Neuronal stem cell (in vitro differentiated cells): ENCODE data around the gene KRTAP10-6. TPM values are rescaled to one million over a fixed set of nuclear protein-coding genes. Genes with fewer than 3 reads are reported as not detected.

ENCODE experiments used
- DNase-seq: peaks from one replicate; pipeline ENCODE4 v3.0.0-alpha.2; 2013; ENCODE audit warnings: low spot score
- H2AFZ ChIP-seq: one replicate; pipeline ENCODE4 v1.6.1; 2013; ENCODE audit warnings: mild to moderate bottlenecking, low read length, inconsistent platforms
- H2AK5ac ChIP-seq: 2 replicates; pipeline ENCODE4 v1.6.1; 2013; ENCODE audit warnings: low read depth, mild to moderate bottlenecking, inconsistent platforms, low read length, moderate library complexity, mixed read lengths
- H2BK120ac ChIP-seq: 2 replicates; pipeline ENCODE4 v1.6.1; 2013; ENCODE audit warnings: low read depth, mild to moderate bottlenecking, inconsistent platforms, low read length, moderate library complexity, mixed read lengths
- H2BK12ac ChIP-seq: one replicate; pipeline ENCODE4 v1.6.1; 2013; ENCODE audit warnings: low read length, inconsistent platforms
- H2BK15ac ChIP-seq: 2 replicates; pipeline ENCODE4 v1.6.1; 2013; ENCODE audit warnings: mild to moderate bottlenecking, low read length, inconsistent platforms, mixed read lengths
- H2BK5ac ChIP-seq: one replicate; pipeline ENCODE4 v1.6.1; 2013; ENCODE audit warnings: inconsistent platforms, mild to moderate bottlenecking, low read length, moderate library complexity
- H3K14ac ChIP-seq: one replicate; pipeline ENCODE4 v1.6.1; 2013; ENCODE audit warnings: low read length, inconsistent platforms
- H3K18ac ChIP-seq: 2 replicates; pipeline ENCODE4 v1.6.1; 2013; ENCODE audit warnings: low read length, inconsistent platforms
- H3K23ac ChIP-seq: 2 replicates; pipeline ENCODE4 v1.6.1; 2013; ENCODE audit warnings: low read depth, mild to moderate bottlenecking, mixed read lengths, low read length, inconsistent platforms; ENCODE audit not compliant: poor library complexity
- H3K27ac ChIP-seq: replicated peaks from 3 replicates; pipeline ENCODE4 v1.5.1; 2013; ENCODE audit warnings: low read length, inconsistent platforms
- H3K27me3 ChIP-seq, 3 experiments: 2 replicates each; pipeline ENCODE4 v1.6.1; 2013; ENCODE audit warnings: low read length in 3 of 3, mild to moderate bottlenecking in 2 of 3, inconsistent platforms in 1 of 3, low read depth in 1 of 3, mixed read lengths in 1 of 3, moderate library complexity in 1 of 3; ENCODE audit not compliant: control insufficient read depth in 3 of 3, insufficient read depth in 3 of 3
- H3K36me3 ChIP-seq, 2 donors: replicated peaks in 1 of 2; 2 replicates each; pipeline ENCODE4 v1.6.1; 2013; ENCODE audit warnings: low read length in 2 of 2; ENCODE audit not compliant: control insufficient read depth in 2 of 2, insufficient read depth in 2 of 2
- H3K4ac ChIP-seq: 2 replicates; pipeline ENCODE4 v1.6.1; 2013; ENCODE audit warnings: inconsistent platforms, mild to moderate bottlenecking, low read length, moderate library complexity
- H3K4me1 ChIP-seq, 2 donors: 1 replicate in 1 of 2; 2 replicates in 1 of 2; pipeline ENCODE4 v1.6.1; 2013; ENCODE audit warnings: low read length in 2 of 2, low read depth in 1 of 2; ENCODE audit not compliant: control insufficient read depth in 2 of 2, insufficient read depth in 1 of 2
- H3K4me2 ChIP-seq: one replicate; pipeline ENCODE4 v1.6.1; 2013; ENCODE audit warnings: mild to moderate bottlenecking, low read length, inconsistent platforms; ENCODE audit not compliant: insufficient read depth, poor library complexity, severe bottlenecking
- H3K4me3 ChIP-seq, 2 donors: 2 replicates each; pipeline ENCODE4 v1.5.1; 2013; ENCODE audit warnings: low read length in 2 of 2, mild to moderate bottlenecking in 2 of 2, inconsistent platforms in 1 of 2, moderate library complexity in 1 of 2
- H3K79me1 ChIP-seq: one replicate; pipeline ENCODE4 v1.6.1; 2013; ENCODE audit warnings: low read depth, mild to moderate bottlenecking, inconsistent platforms, low read length, moderate library complexity
- H3K9ac ChIP-seq: one replicate; pipeline ENCODE4 v1.6.1; 2013; ENCODE audit warnings: mild to moderate bottlenecking, low read depth, low read length, inconsistent platforms; ENCODE audit not compliant: poor library complexity
- H3K9me3 ChIP-seq, 2 donors: replicated peaks in 1 of 2; 2 replicates each; pipeline versions ENCODE3 to v1.6.1; 2013; ENCODE audit warnings: low read length in 2 of 2, mild to moderate bottlenecking in 2 of 2, inconsistent platforms in 1 of 2, low read depth in 1 of 2, mixed read lengths in 1 of 2, moderate library complexity in 1 of 2; ENCODE audit not compliant: control insufficient read depth in 2 of 2, insufficient read depth in 1 of 2
- H4K8ac ChIP-seq: one replicate; pipeline ENCODE4 v1.6.1; 2013; ENCODE audit warnings: low read depth, mild to moderate bottlenecking, inconsistent platforms, low read length, moderate library complexity
- H4K91ac ChIP-seq: one replicate; pipeline ENCODE4 v1.6.1; 2013; ENCODE audit warnings: low read length, low read depth, mild to moderate bottlenecking, inconsistent platforms; ENCODE audit not compliant: poor library complexity
- WGBS, 2 donors: extraction: QIAGEN DNeasy Blood & Tissue Kit; methylation state at CpG; one replicate each; pipeline ENCODE4 v1.1.7; 2013; ENCODE audit warnings: missing lambda C conversion rate in 2 of 2, mixed read lengths in 1 of 2; ENCODE audit not compliant: insufficient read length in 2 of 2, insufficient replicate concordance in 1 of 2; ENCODE audit errors: extremely low coverage in 2 of 2; 5-methylcytosine and 5-hydroxymethylcytosine counted together
- polyA plus RNA-seq, 2 experiments: library from polyadenylated mRNA; stranded (reverse); fragments of 200-250 nt; gene quantifications; one replicate each; pipeline ENCODE4 v1.2.3, GENCODE V29; 2013

The KRTAP10-6 gene, protein sequence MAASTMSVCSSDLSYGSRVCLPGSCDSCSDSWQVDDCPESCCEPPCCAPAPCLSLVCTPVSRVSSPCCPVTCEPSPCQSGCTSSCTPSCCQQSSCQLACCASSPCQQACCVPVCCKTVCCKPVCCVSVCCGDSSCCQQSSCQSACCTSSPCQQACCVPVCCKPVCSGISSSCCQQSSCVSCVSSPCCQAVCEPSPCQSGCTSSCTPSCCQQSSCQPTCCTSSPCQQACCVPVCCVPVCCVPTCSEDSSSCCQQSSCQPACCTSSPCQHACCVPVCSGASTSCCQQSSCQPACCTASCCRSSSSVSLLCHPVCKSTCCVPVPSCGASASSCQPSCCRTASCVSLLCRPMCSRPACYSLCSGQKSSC
- 0.06 TPM for polyA plus RNA-seq (2013, experiment 1 of 2)
- polyA plus RNA-seq (2013, experiment 2 of 2), result not detected

DNA sequence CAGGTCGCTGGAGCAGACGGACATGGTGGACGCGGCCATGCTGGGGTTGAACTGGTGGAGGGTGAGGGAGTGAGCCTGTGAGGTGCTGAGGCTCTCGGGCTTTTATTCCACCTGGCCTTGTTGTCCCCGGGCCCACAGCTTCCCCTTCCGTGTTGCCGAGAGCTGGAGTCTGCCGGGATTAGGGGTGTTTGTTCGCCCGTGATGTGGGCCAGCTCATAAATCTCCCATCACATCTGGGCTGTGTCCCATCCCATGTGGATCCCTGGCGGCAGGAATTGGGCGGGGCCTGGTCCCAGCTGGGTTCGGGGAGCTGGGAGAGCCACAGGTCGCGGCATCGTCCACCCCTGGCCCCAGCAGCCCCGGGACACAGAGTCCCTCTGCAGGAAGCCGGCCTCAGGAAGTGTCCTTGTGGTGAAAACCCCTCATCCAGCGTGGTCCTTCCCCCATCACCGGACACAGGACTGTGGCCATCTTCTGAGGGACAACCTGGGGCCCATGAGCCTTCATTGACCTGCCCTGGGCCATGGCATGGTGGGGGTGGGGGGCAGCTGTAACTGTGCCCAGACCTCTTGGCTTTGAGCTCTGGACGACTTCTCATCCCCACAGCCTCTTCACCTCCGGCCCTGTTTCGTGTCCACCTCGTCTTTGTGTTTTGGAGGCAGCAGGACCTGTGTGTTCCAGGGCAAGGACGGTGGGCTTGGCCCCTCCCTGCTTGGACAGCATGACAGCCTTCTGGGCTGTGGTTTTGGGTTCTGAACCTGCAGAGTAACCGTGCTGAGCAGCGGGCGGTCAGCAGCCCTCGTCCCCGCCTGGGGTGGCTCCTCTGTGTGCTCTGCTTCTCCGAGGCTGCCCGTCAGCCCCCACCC is at the start of gene KRTAP10-6:
Gene KRTAP10-6 (minus strand): TSS at position 60 of the 866 bp plus-strand sequence. CDS start 21 bp downstream, at position 39.
- Histone ChIP-seq H3K14ac (peak within 1 kb of the TSS; percentile 89), H3K4ac (peak within 1 kb of the TSS; percentile 1), H3K18ac (peak within 1 kb of the TSS; percentile 100), H2BK12ac (peak within 1 kb of the TSS; percentile 98), H2BK120ac (peak within 1 kb of the TSS; percentile 38), H2AFZ (peak within 1 kb of the TSS; percentile 72), H3K79me1 (peaks cover 3% of the 10 kb centered on the region), H3K9me3 (peaks cover 0 to 3% of the 10 kb centered on the region in 2 donors), H3K36me3 (no peaks in the 10 kb centered on the region), H3K27me3 (no peaks in the 10 kb centered on the region), H3K4me2 (no peak within 1 kb of the TSS), H3K4me3 (no peak within 1 kb of the TSS), H3K4me1 (peaks cover 3 to 6% of the 10 kb centered on the region in 2 donors), H4K91ac (no peak within 1 kb of the TSS), H3K23ac (peak within 1 kb of the TSS; percentile 73), H4K8ac (peak within 1 kb of the TSS; percentile 43), H2BK5ac (peak within 1 kb of the TSS; percentile 75), H3K27ac (no peak within 1 kb of the TSS), H3K9ac (no peak within 1 kb of the TSS), H2BK15ac (peak within 1 kb of the TSS; percentile 87), H2AK5ac (peak within 1 kb of the TSS; percentile 99)
- no peak for DNase-seq
- no CpG with 5 or more reads among the region's 33 CpGs for WGBS, 2 donors

DNA sequence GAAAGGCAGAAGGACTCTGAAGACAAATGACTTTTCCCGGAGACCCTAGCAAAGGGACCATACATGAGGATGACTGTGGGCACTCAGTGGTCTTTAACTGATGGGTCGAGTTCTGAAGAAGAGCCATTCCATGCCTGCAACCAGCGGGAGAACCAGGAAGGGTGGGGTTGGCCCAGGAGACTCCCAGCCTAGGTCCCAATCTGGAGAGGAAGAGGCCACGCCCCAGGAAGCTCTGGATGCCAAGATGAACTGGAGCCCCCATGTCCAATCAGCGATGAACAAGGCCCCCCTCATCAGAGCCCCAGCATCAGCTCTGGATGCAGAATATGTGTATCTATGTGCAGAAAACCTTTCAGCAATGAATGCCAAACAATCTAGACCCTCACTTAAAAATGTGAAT is 48.5 kb upstream of the KRTAP10-6 start:
- Histone ChIP-seq H2BK15ac (no peak overlapping the region), H2BK12ac (no peak overlapping the region), H3K4ac (no peak overlapping the region), H4K8ac (no peak overlapping the region), H3K4me2 (no peak overlapping the region), H3K27me3 (no peaks in the 10 kb centered on the region), H2AK5ac (no peak overlapping the region), H4K91ac (no peak overlapping the region), H3K23ac (no peak overlapping the region), H2AFZ (no peak overlapping the region), H3K79me1 (no peaks in the 10 kb centered on the region), H3K4me3 (no peak overlapping the region), H3K27ac (no peak overlapping the region), H3K18ac (no peak overlapping the region), H2BK120ac (no peak overlapping the region), H3K9ac (no peak overlapping the region), H3K36me3 (no peaks in the 10 kb centered on the region), H3K9me3 (peaks cover 4 to 6% of the 10 kb centered on the region in 2 donors), H3K14ac (no peak overlapping the region), H3K4me1 (peaks cover 5 to 11% of the 10 kb centered on the region in 2 donors), H2BK5ac (no peak overlapping the region)
- no peak for DNase-seq
- WGBS, 2 donors, result no CpG with 5 or more reads among the region's 5 CpGs

DNA sequence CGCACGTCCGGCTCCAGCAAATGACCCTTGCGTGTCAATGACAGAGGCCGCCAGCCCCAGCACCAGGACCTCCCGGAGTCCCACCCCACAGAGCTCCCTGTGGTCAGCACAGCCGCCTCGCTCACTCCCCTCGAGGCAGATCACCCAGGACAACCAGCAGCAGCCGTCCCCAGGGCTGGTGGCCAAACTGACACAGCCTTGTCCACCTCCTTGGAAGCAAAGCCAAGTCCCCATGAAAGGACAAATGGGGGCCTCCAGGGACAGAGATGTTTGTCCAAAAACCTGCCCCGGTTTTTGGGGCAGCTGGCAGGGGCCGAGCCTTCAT is 47.0 kb upstream of the KRTAP10-6 start:
- Histone ChIP-seq H4K8ac (no peak overlapping the region), H3K36me3 (no peaks in the 10 kb centered on the region), H3K27me3 (no peaks in the 10 kb centered on the region), H3K23ac (no peak overlapping the region), H3K9ac (no peak overlapping the region), H2BK5ac (peak overlapping the region; percentile 31), H2BK12ac (no peak overlapping the region), H3K27ac (no peak overlapping the region), H3K4me3 (no peak overlapping the region), H3K4me1 (peaks cover 5 to 11% of the 10 kb centered on the region in 2 donors), H4K91ac (no peak overlapping the region), H3K79me1 (no peaks in the 10 kb centered on the region), H2BK120ac (no peak overlapping the region), H3K4ac (no peak overlapping the region), H2AK5ac (peak overlapping the region; percentile 92), H3K18ac (peak overlapping the region; percentile 53), H3K4me2 (no peak overlapping the region), H2BK15ac (peak overlapping the region; percentile 24), H3K14ac (no peak overlapping the region), H3K9me3 (peaks cover 4 to 6% of the 10 kb centered on the region in 2 donors), H2AFZ (no peak overlapping the region)
- DNase-seq, result no peak
- no CpG with 5 or more reads among the region's 12 CpGs for WGBS, 2 donors
